HepG2 (cell line): Measurements from ENCODE around the gene ASCC2. TPM values are rescaled to one million over a fixed set of nuclear protein-coding genes. Genes with fewer than 3 reads are reported as not detected.
A peak's percentile ranks its signal among the peaks of the same experiment; 100 is the strongest.

Experiments
- CREB1 ChIP-seq, 2 experiments: fragments of 450-650 bp in 1 of 2; IDR thresholded peaks; 2 replicates each; pipeline ENCODE4 v1.6.1; 2016 to 2017; ENCODE audit warnings: control low read depth in 1 of 2, mild to moderate bottlenecking in 1 of 2, missing compliant biosample characterization in 1 of 2, missing genetic modification characterization in 1 of 2
- ETS1 ChIP-seq: sonication (generic); formaldehyde crosslinking; IDR thresholded peaks from 2 replicates; pipeline ENCODE4 v1.4.0; 2020; ENCODE audit warnings: missing genetic modification reagents
- GTF2F1 ChIP-seq: fragments of 150-350 bp; IDR thresholded peaks from 2 replicates; pipeline ENCODE4 v1.6.1; 2014; ENCODE audit warnings: low read length
- HES4 ChIP-seq: sonication (generic); formaldehyde crosslinking; IDR thresholded peaks from 2 replicates; pipeline ENCODE4 v1.9.0; 2021; ENCODE audit warnings: mild to moderate bottlenecking, missing genetic modification reagents, borderline replicate concordance
- MXD4 ChIP-seq: IDR thresholded peaks from 2 replicates; pipeline ENCODE4 v1.6.1; 2016; ENCODE audit warnings: mild to moderate bottlenecking, missing biosample characterization, missing genetic modification reagents
- PRPF4 ChIP-seq: fragments of 200-400 bp; formaldehyde crosslinking; IDR thresholded peaks from 2 replicates; pipeline ENCODE4 v1.6.1; 2016; ENCODE audit warnings: low read length, low read depth; ENCODE audit not compliant: poor library complexity, severe bottlenecking
- SP5 ChIP-seq: IDR thresholded peaks from 2 replicates; pipeline ENCODE4 v1.6.1; 2016; ENCODE audit warnings: low read depth, borderline replicate concordance
- TBX3 ChIP-seq: fragments of 450-650 bp; IDR thresholded peaks from 2 replicates; pipeline ENCODE4 v1.6.1; 2017; ENCODE audit warnings: antibody characterized with exemption, mild to moderate bottlenecking, inconsistent platforms, borderline replicate concordance
- TFDP2 ChIP-seq: sonication (generic); formaldehyde crosslinking; IDR thresholded peaks from 2 replicates; pipeline ENCODE4 v1.4.0; 2020; ENCODE audit warnings: missing genetic modification reagents
- ZBTB46 ChIP-seq: sonication (generic); formaldehyde crosslinking; IDR thresholded peaks from 2 replicates; pipeline ENCODE4 v1.4.0; 2020; ENCODE audit warnings: mild to moderate bottlenecking, missing genetic modification reagents, borderline replicate concordance
- ZGPAT ChIP-seq: IDR thresholded peaks from 2 replicates; pipeline ENCODE4 v1.6.1; 2016; ENCODE audit warnings: mild to moderate bottlenecking
- ZHX2 ChIP-seq, 2 experiments: sonication (generic) in 1 of 2; formaldehyde crosslinking in 1 of 2; IDR thresholded peaks; 2 replicates each; pipeline versions ENCODE4 v1.6.1 to v1.9.0; 2014 to 2022; ENCODE audit warnings: antibody characterized with exemption in 1 of 2, borderline replicate concordance in 1 of 2, inconsistent platforms in 1 of 2, low read depth in 1 of 2, missing genetic modification reagents in 1 of 2
- ZNF253 ChIP-seq: sonication (generic); formaldehyde crosslinking; IDR thresholded peaks from 2 replicates; pipeline ENCODE4 v1.8.0; 2022; ENCODE audit warnings: mild to moderate bottlenecking, missing genetic modification reagents, borderline replicate concordance
- ZNF260 ChIP-seq: sonication (generic); formaldehyde crosslinking; IDR thresholded peaks from 2 replicates; pipeline ENCODE4 v1.4.0; 2020; ENCODE audit warnings: missing genetic modification reagents, low read depth, mild to moderate bottlenecking, borderline replicate concordance
- ZNF530 ChIP-seq: sonication (generic); formaldehyde crosslinking; IDR thresholded peaks from 2 replicates; pipeline ENCODE4 v1.5.0; 2020; ENCODE audit warnings: low read depth, mild to moderate bottlenecking, missing genetic modification reagents
- ZNF75D ChIP-seq: sonication (generic); formaldehyde crosslinking; IDR thresholded peaks from 2 replicates; pipeline ENCODE4 v1.8.1; 2023; ENCODE audit warnings: missing genetic modification reagents, mild to moderate bottlenecking, borderline replicate concordance
- polyA plus RNA-seq, 8 experiments: library from polyadenylated mRNA; depleted of rRNA in 3 of 8; stranded (reverse) in 7 of 8; unstranded in 1 of 8; fragments of >200 nt; fragmentation: Illumina TruSeq in 4 of 8; extraction: Trizol in 4 of 8; gene quantifications; 2 replicates each; pipeline versions ENCODE4 v1.2.1 to v1.2.3, GENCODE V29; 2011 to 2016; ENCODE audit warnings: low read depth in 4 of 8, missing spikeins in 1 of 8, mixed read lengths in 1 of 8; ENCODE audit not compliant: insufficient read depth in 1 of 8
- total RNA-seq, 5 experiments: library from RNA; depleted of rRNA; stranded (reverse); fragments of >200 nt; fragmentation: Illumina TruSeq; extraction: Trizol; gene quantifications; 2 replicates each; pipeline ENCODE4 v1.2.3, GENCODE V29; 2016; ENCODE audit warnings: low read depth in 1 of 5

ASCC2 gene
- total and polyA plus RNA-seq, 2 of the 13 experiments (the other 11 are each of a cell fraction or from before 2014, with no cell fraction given), result 26.2 to 26.3 TPM

GRCh38 chr22:29883045-29883774 is 45.1 kb upstream of the ASCC2 start, which contains the start of gene MTMR3 (continued):
- TF ChIP-seq TFDP2 (CRISPR knock-in tag) (no peak), PRPF4 (no peak), ZGPAT (CRISPR knock-in tag) (peak; percentile 65), TBX3 (no peak), SP5 (CRISPR knock-in tag) (0 out of 2 replicates have a peak, but pooled peaks have one; percentile 19), ZBTB46 (CRISPR knock-in tag) (no peak), MXD4 (CRISPR knock-in tag) (peak; percentile 68; the same call in 1 of the 2 replicates), ZNF260 (CRISPR knock-in tag) (no peak), ETS1 (no peak), ZHX2 (IDR thresholded peaks at IDR 0.05; ENCODE audit: low read depth) (peak; percentile 56; the same call in 1 of the 2 replicates), ZHX2 (CRISPR knock-in tag; IDR thresholded peaks at IDR 0.05; ENCODE audit: borderline replicate concordance) (no peak; the same call in 1 of the 2 replicates), ZNF75D (CRISPR knock-in tag) (no peak), HES4 (CRISPR knock-in tag) (no peak), GTF2F1 (no peak), ZNF530 (CRISPR knock-in tag) (no peak), ZNF253 (CRISPR knock-in tag) (no peak), CREB1 (IDR thresholded peaks at IDR 0.05) (no peak), CREB1 (CRISPR knock-in tag; IDR thresholded peaks at IDR 0.05) (no peak)
